ENCODE measurements around the gene ENPP7.

ENPP7 gene

GRCh38 chr17:79699386-79700036, 31.2 kb upstream of the ENPP7 start:
- Histone ChIP-seq H3K4me1 (ENCODE audit: insufficient read depth, low read length, poor library complexity, severe bottlenecking) (no peaks in the 10 kb centered on the region), H3K9me2 (replicated peaks; ENCODE audit: low read depth, low read length) (no peaks in the 10 kb centered on the region), H3K4me2 (ENCODE audit: low read depth, low read length, poor library complexity, severe bottlenecking) (no peak overlapping the region), H4K20me1 (ENCODE audit: insufficient read depth, low read length, poor library complexity, severe bottlenecking) (no peaks in the 10 kb centered on the region), H3K27me3 (ENCODE audit: insufficient read depth, low read length, poor library complexity, severe bottlenecking) (no peaks in the 10 kb centered on the region), H3K4me3 (ENCODE audit: low read length, poor library complexity, severe bottlenecking) (no peak overlapping the region), H3K36me3 (ENCODE audit: insufficient read depth, low read length) (no peaks in the 10 kb centered on the region), H3K9me3 (ENCODE audit: insufficient read depth, low read depth, low read length) (no peaks in the 10 kb centered on the region), H3F3A (ENCODE audit: low read depth) (no peaks in the 10 kb centered on the region), H3K9ac (ENCODE audit: low read depth, low read length, poor library complexity, severe bottlenecking) (no peak overlapping the region), H3K79me2 (ENCODE audit: insufficient read depth, low read length) (no peaks in the 10 kb centered on the region), H2AFZ (ENCODE audit: low read length) (no peak overlapping the region)
- no peak for TF ChIP-seq CTCF (conservative IDR thresholded peaks at IDR 0.05; ENCODE audit: low read length)

GRCh38 chr17:79700592-79700991, 30.2 kb upstream of the ENPP7 start:
- no peaks in the 10 kb centered on the region for H3K36me3 ChIP-seq (ENCODE audit: insufficient read depth, low read length)
- no peaks in the 10 kb centered on the region for H3K4me1 ChIP-seq (ENCODE audit: insufficient read depth, low read length, poor library complexity, severe bottlenecking)
- no peaks in the 10 kb centered on the region for H3K9me2 ChIP-seq (replicated peaks; ENCODE audit: low read depth, low read length)
- H3F3A ChIP-seq (ENCODE audit: low read depth), result no peaks in the 10 kb centered on the region
- H3K4me2 ChIP-seq (ENCODE audit: low read depth, low read length, poor library complexity, severe bottlenecking), result no peak overlapping the region
- TF ChIP-seq EZH2phosphoT487 (IDR thresholded peaks at IDR 0.05; ENCODE audit: borderline replicate concordance), result no peak
- no peak for TF ChIP-seq CTCF (conservative IDR thresholded peaks at IDR 0.05; ENCODE audit: low read length)
- no peak overlapping the region for H3K9ac ChIP-seq (ENCODE audit: low read depth, low read length, poor library complexity, severe bottlenecking)
- H3K27me3 ChIP-seq (ENCODE audit: insufficient read depth, low read length, poor library complexity, severe bottlenecking), result no peaks in the 10 kb centered on the region
- no peak overlapping the region for H3K4me3 ChIP-seq (ENCODE audit: low read length, poor library complexity, severe bottlenecking)
- no peak overlapping the region for H2AFZ ChIP-seq (ENCODE audit: low read length)
- no peaks in the 10 kb centered on the region for H3K79me2 ChIP-seq (ENCODE audit: insufficient read depth, low read length)
- H4K20me1 ChIP-seq (ENCODE audit: insufficient read depth, low read length, poor library complexity, severe bottlenecking), result no peaks in the 10 kb centered on the region
- H3K9me3 ChIP-seq (ENCODE audit: insufficient read depth, low read depth, low read length), result no peaks in the 10 kb centered on the region

- Histone ChIP-seq H2AFZ (ENCODE audit: low read length) (no peak overlapping the region), H3K27me3 (ENCODE audit: insufficient read depth, low read length, poor library complexity, severe bottlenecking) (no peaks in the 10 kb centered on the region), H3K4me3 (ENCODE audit: low read length, poor library complexity, severe bottlenecking) (no peak overlapping the region), H3K9me3 (ENCODE audit: insufficient read depth, low read depth, low read length) (no peaks in the 10 kb centered on the region), H3K9ac (ENCODE audit: low read depth, low read length, poor library complexity, severe bottlenecking) (no peak overlapping the region), H3K4me2 (ENCODE audit: low read depth, low read length, poor library complexity, severe bottlenecking) (no peak overlapping the region), H3K36me3 (ENCODE audit: insufficient read depth, low read length) (no peaks in the 10 kb centered on the region), H4K20me1 (ENCODE audit: insufficient read depth, low read length, poor library complexity, severe bottlenecking) (no peaks in the 10 kb centered on the region), H3F3A (ENCODE audit: low read depth) (no peaks in the 10 kb centered on the region), H3K9me2 (replicated peaks; ENCODE audit: low read depth, low read length) (no peaks in the 10 kb centered on the region), H3K79me2 (ENCODE audit: insufficient read depth, low read length) (no peaks in the 10 kb centered on the region), H3K4me1 (ENCODE audit: insufficient read depth, low read length, poor library complexity, severe bottlenecking) (no peaks in the 10 kb centered on the region)
- TF ChIP-seq EZH2phosphoT487 (IDR thresholded peaks at IDR 0.05; ENCODE audit: borderline replicate concordance), result no peak
- peak; percentile 22; the same call in 1 of the 2 replicates for TF ChIP-seq CTCF (conservative IDR thresholded peaks at IDR 0.05; ENCODE audit: low read length)
Observed at GRCh38 chr17:79702034-79702433, 28.7 kb upstream of the ENPP7 start.
